Fibroblast of skin of left quadriceps (primary cell): Measurements from ENCODE around the gene PLEKHA3.
"Not testable (repeated sequence)": the region's sequence is repeated elsewhere in the genome, so short reads cannot be mapped to it uniquely, and the experiment has no call there.

Experiments used
- DNase-seq, 2 experiments: peaks; one replicate each; pipeline ENCODE4 v3.0.0-alpha.2; 2013; ENCODE audit warnings: low read depth in 2 of 2

Gene PLEKHA3

DNA sequence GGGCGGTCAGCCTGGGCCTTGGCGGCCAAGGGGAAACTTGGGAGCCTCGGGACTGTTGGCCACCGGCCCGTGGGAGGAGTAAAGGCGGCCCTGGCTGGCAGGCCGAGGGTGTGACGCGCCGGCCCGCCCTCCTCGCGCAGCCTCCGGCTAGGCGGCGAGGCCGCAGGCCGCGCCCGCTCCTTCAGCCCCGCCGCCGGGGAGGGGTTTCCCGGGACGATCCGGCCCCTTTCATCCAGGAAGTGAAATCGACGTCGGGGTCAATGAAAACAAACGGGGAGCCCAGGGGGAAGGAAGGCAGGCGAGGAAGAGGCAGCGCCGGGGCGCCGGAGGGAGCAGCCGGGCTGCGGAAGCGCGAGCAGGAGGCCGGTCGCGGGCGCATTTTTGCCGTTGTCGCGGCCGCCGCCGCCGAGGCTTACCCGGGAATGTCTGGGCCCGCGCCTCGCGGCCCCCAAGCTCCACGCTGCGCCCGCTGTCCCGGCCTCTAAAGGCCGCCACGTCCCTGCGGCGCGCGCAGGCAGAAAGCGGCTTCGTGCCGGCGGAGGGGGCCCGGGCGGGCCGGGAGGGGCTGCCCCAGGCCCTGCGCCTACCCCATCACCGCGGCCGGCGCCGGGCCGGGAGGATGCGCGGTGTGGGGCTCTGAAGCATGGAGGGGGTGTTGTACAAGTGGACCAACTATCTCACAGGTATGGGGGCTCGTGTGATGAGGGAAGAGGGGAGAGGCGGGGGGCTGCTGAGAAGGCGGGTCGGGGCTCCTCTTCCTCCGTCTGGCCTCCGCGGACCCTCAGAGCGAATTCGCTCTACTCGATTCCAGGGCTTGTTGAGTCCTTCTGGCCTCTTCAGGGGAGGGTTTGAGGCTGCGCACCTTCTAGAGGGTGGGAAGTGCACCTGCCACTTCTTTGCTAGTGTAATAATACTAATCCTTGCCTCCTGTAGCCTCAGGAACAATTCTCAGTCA, at the start of gene PLEKHA3:
Gene PLEKHA3 (plus strand): TSS at position 231 of the 955 bp plus-strand sequence. CDS start 413 bp downstream, at position 644.
- peak; percentile 84 for DNase-seq

GRCh38 chr2:178436662-178437061, 43.6 kb upstream of the PLEKHA3 start:
- DNase-seq = no peak

DNA sequence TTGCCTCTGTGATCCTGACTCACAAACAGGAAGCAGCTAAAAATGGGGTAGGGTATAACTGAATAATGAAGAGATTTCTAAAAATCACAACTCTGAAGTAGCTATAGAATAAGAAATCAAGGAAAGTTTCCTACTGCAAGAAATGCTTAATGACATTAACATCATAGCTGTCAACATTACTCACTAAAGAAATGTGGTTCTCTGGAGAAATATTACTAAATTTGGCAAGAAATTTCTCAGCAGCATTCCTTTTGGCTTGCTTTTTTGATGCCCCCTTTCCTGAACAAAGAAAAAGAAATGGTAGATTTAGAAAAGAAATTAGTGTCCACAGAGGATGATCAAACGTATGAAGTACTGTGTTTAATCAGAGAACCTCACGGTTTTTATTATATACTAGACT, 38.8 kb upstream of the PLEKHA3 start:
- DNase-seq = peak in 1 of 2 experiments; percentile 20

DNA sequence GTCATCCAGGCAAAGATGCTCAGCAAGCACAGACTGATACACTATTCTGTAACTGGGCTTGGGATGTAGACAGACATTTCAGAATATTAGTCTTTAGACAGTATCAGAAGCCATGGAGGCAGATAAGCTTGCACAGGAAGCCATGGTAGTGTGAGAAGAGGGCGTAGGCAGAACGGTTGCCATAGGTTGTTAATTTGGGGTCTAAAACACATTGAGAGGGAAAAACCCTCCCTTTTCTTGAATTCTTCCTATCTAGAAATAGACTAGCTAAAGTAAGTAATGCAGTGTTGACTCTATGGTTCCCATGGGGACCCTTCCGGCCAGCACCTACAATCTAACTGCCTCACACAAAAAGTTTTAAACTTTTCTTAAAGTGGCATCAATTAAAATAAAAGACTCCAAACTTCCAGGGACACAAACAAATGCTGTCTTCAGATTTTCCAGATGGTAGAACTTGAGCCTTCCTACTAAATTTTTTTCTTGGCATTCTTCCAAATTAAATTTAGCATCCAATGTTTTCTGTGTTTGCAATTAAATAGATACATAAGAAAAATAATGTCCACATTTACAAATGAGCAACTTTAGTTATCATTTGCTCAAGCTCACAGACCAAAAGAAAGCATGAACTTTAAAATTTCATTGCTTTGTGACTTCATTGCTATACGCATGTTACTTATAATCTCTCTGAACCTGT, 31.1 kb upstream of the PLEKHA3 start:
- DNase-seq = no peak

GRCh38 chr2:178449700-178450523, 30.3 kb upstream of the PLEKHA3 start:
- no peak for DNase-seq

DNA sequence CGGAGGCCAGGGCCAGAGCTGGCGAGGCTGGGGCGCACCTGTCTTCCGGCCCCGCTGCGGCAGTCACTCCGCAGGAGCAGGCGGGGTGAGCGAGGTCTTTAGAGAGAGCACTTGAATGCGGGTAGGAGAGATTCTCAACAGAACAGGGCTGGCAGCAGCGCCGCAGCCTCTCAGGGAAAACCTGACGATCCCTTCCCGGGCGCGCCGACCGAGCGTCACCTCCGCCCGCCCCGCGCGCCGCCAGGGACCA, 29.8 kb upstream of the PLEKHA3 start:
- DNase-seq = no peak

- DNase-seq = peak; percentile 93 to 94
These were observed 29.3 kb upstream of the PLEKHA3 start, which contains the start of the genes PJVK and PRKRA for GRCh38 chr2:178450774-178451525. Gene PJVK, plus strand, starts transcription at chr2:178451378. Its CDS starts 2,032 bp downstream, at chr2:178453410. Gene PRKRA, minus strand, starts transcription at chr2:178451175. Its CDS starts 145 bp downstream, at chr2:178451030.

DNA sequence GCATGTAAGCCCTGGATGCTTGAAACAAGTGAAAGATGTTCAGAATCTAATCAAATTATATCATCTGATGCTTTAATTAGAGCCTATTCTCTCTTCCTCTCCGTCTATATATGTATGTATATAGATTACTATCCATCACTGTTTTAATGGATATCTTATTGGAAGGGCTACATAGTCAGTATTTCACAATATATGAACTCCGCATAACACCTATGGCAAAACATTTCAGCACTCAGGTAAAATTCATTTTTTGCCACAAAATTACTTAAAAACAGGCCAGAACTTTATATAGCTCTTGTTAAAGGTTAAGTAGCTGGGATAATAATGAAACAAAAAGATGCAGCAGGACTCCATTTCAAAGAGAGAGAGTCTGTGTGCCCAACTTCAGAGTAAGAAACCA, 27.9 kb upstream of the PLEKHA3 start:
- DNase-seq = no peak

DNA sequence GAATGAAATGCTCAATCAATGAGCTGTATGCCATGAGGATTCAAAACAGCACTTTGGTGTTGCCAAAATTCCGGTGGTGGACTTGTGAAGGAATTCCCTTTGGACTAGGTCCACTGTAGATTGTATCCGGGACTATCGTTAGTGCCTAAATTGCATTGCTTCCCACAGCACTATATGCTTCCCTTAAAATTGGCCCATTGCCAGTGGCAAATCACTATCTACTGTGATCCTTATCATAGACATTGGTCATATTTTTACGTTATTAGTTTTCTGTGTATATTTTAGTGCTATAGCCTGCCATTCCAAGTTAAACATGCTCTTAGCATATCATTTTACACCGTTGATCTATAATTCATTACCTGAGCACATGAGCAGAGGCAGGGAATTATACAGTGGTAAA, 27.4 kb upstream of the PLEKHA3 start:
- no peak for DNase-seq

DNA sequence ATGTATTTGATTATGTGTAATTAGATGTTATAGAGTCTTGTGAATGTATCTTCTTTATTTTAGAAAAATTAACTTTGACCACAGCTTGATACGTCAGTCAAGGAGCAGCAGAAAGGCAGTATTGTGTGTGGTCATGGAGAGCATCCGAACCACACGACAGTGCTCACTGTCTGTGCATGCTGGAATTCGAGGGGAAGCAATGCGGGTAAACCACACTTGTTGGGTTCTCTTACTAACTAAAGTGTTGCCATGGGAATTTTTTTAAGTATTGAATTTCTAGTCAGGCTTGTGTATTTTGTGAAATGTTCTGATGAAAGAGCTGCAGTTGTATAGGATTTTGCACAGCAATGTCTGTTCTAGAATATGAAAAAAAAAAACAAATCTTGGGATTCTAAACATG, 24.3 kb upstream of the PLEKHA3 start:
- DNase-seq = no peak

DNA sequence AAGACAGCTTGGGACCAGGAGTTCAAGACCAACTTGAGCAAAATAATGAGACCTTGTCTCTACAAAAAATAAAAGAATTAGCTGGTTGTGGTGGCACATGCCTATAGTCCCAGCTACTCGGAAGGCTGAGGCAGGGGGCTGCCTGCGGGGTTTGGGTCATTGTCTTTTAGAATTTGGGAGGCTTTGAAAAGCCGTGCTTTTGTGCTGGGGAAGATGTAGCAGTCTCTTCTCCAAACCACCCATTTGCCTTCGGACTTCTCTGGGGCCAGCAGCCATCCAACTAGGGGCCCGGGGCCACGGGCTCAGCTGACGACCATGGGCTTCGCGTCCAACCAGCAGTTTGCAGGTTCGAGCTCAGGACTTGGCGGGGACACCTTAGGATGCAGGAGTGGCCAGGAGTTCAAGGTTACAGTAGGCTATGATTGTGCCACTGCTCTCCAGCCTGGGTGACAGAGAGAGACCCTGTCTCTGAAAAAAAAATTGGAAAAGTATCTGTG, 22.8 kb upstream of the PLEKHA3 start:
- DNase-seq = no peak

- DNase-seq = no peak
These were observed 10.9 kb upstream of the PLEKHA3 start for GRCh38 chr2:178469219-178469849.

DNA sequence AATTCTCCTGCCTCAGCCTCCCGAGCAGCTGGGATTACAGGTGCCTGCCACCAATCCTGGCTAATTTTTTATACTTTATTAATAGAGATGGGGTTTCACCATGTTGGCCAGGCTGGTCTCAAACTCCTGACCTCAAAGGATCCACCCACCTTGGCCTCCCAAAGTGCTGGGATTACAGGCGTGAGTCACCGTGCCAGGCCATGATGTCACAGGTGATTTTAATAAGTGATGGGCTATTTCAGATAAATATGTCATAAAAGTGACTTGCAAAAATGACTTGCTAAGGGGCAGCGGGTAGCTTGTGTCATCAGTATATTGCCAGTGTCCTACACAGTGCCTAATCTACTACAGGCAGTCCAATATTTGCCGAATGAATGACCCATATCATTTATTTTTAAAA, 8.9 kb upstream of the PLEKHA3 start:
- not testable (repeated sequence) for DNase-seq

DNA sequence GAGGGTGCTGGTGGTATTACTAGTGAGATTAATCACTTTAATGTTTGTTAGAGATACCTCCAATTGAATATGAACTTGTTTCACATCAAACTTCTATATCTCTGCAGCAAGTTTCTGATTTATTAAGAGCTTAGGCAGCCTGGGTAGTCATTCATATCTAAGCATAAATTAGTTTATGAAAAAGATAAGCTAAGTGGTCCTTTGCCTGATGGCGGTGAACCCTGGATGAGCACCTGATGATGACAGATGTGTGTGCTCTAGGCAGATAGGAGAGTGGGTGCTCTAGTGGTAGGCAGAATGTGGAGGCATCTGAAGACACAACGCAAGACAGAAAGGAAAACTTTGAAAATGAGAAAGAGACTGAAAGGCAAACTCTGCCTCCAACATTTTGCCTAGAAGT, 6.9 kb upstream of the PLEKHA3 start:
- no peak for DNase-seq

- DNase-seq = no peak
These were observed 6.3 kb upstream of the PLEKHA3 start for GRCh38 chr2:178473931-178474330.

DNA sequence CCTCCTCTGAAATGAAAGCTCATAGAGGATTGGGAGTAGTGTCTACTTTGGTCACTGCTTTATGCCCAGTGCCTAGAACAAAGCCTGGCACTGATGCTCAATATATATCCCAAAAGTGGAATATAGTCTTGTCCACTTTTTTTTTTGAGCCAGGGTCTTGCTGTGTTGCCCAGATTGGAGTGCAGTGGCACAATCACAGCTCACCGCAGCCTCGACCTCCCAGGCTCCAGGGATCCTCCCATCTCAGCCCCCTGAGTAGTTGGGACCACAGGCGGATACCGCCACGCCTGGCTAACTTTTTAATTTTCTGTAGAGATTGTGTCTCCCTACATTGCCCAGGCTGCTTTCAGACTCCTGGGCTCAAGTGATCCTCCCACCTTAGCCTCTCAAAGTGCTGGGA, 5.7 kb upstream of the PLEKHA3 start:
- no peak for DNase-seq

DNA sequence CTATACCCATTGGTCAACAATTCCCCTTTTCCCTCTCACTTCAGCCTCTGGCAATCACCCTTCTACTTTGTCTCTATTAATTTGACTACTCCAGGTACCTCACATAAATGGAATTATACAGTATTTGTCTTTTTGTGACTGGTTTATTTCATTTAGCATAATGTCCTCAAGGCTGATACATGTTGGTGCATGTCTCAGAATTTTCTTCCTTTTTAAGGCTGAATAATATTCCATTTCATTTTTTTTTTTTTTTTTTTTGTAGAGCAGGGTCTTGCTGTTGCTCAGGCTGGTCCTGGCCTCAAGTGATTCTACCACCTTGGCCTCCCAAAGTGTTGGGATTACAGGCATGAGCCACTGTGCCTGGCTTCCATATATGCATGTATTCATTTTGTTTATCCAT, 3.8 kb upstream of the PLEKHA3 start:
- DNase-seq = no peak

DNA sequence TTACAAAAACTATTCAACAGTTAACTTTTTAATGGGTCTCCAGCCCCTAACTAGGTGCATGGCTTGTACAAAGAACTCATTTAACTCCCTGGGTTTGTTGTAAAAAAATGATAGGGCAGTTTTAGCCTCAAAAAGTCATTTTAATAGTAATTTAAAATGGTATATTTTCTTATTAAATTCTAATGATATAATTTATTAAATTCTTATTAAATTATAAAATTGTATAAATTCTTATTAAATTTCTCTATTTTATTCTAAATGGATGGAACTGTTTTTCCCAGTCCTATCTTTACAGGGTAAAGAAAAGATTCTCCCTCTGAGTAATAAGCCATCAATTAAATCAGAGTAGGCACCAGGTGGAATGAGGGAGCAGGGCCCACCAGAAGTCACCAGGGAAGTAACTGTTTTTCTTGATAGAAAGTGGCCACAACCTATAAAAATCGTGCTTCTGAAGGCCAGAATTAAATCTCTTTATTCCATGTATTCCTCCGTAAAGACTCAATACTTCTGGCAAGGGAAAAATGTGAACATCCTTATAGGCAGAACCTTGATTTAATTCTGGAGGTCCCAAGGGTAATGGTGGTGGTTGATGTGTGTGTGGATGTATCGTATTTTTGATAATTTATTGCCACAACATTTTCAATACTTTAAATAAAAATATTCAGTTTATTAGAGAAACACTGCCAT, 2.7 kb upstream of the PLEKHA3 start:
- DNase-seq = no peak

DNA sequence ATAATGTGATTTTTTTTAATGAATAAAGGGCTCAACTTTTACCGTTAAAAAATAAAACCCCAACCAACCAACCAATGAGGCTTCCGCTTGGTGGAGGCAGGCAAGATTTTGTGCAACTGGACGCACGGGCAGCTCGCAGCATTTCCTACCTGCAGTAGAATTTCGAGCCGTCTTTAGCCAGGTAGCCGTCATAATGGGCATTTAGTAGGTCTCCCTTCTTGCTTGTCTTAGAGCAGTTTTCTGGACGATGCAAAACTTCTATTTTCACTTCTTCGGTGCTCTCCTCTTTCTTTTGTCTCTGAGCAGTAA, 2.2 kb upstream of the PLEKHA3 start:
- no peak for DNase-seq
